PC-9 (cell line): ENCODE results near the gene ROMO1. TPM values are rescaled to one million over a fixed set of nuclear protein-coding genes. Genes with fewer than 3 reads are reported as not detected.
"Not testable (repeated sequence)": the region's sequence is repeated elsewhere in the genome, so short reads cannot be mapped to it uniquely, and the experiment has no call there.

Experiments
- BruUV-seq: library from RNA; stranded (reverse); fragments of 400-500 nt; replicated peaks from 2 replicates; lab custom pipeline; 2021; lab: Mats Ljungman, UMichigan
- CTCF ChIA-PET: fragments of 300-600 bp; sonication (Branson Sonifier 250); formaldehyde crosslinking; loops from one replicate; lab custom pipeline; 2022; ENCODE audit warnings: antibody characterized with exemption; lab: Charles Lee
- POLR2A ChIA-PET: fragments of 300-600 bp; sonication (Branson Sonifier 250); formaldehyde crosslinking; loops from one replicate; lab custom pipeline; 2022; ENCODE audit warnings: antibody characterized with exemption; ENCODE audit not compliant: unreplicated experiment; lab: Charles Lee
- DNase-seq, 2 experiments: peaks; one replicate each; pipeline versions ENCODE4 v3.0.0 to v3.0.0-alpha.2; 2015 to 2022; ENCODE audit warnings: mixed read lengths in 1 of 2
- H2AFZ ChIP-seq: fragments of 200-600 bp; sonication (generic); 2 replicates; pipeline ENCODE4 v1.8.1; 2017; ENCODE audit warnings: antibody characterized with exemption
- H3F3A ChIP-seq: fragments of 200-600 bp; sonication (generic); 2 replicates; pipeline ENCODE4 v1.8.1; 2017; ENCODE audit warnings: antibody characterized with exemption, mild to moderate bottlenecking, low read depth; ENCODE audit not compliant: insufficient read depth
- H3K27ac ChIP-seq: fragments of 200-600 bp; sonication (generic); 2 replicates; pipeline ENCODE4 v1.6.1; 2016; ENCODE audit warnings: mixed run types
- H3K27me3 ChIP-seq: fragments of 200-600 bp; sonication (generic); 2 replicates; pipeline ENCODE4 v1.6.1; 2016; ENCODE audit warnings: low read depth, mixed run types; ENCODE audit not compliant: insufficient read depth
- H3K36me3 ChIP-seq: fragments of 200-600 bp; sonication (generic); 2 replicates; pipeline ENCODE4 v1.6.1; 2016; ENCODE audit warnings: low read depth, mixed run types
- H3K4me1 ChIP-seq: fragments of 200-600 bp; sonication (generic); replicated peaks from 2 replicates; pipeline ENCODE4 v1.6.1; 2016; ENCODE audit warnings: mixed run types; ENCODE audit not compliant: insufficient read depth
- H3K4me2 ChIP-seq: fragments of 200-600 bp; sonication (generic); 2 replicates; pipeline ENCODE4 v1.6.1; 2017; ENCODE audit warnings: mixed run types
- H3K4me3 ChIP-seq: fragments of 200-600 bp; sonication (generic); 2 replicates; pipeline ENCODE4 v1.6.1; 2016; ENCODE audit warnings: mixed run types
- H3K79me2 ChIP-seq: fragments of 200-600 bp; sonication (generic); 2 replicates; pipeline ENCODE4 v1.6.1; 2017; ENCODE audit warnings: low read depth, mixed run types
- H3K9me2 ChIP-seq: fragments of 200-600 bp; sonication (generic); 2 replicates; pipeline ENCODE4 v1.8.1; 2017; ENCODE audit warnings: mild to moderate bottlenecking; ENCODE audit not compliant: insufficient read depth
- H3K9me3 ChIP-seq: fragments of 200-600 bp; sonication (generic); 2 replicates; pipeline ENCODE4 v1.8.1; 2016; ENCODE audit warnings: low read depth; ENCODE audit not compliant: insufficient read depth
- H4K20me1 ChIP-seq: fragments of 200-600 bp; sonication (generic); 2 replicates; pipeline ENCODE4 v1.8.1; 2017; ENCODE audit not compliant: insufficient read depth
- CTCF ChIP-seq: fragments of 200-600 bp; sonication (generic); conservative IDR thresholded peaks from 2 replicates; pipeline ENCODE4 v1.6.1; 2017; ENCODE audit warnings: mixed run types, antibody characterized with exemption, mild to moderate bottlenecking, moderate library complexity
- EZH2 ChIP-seq: fragments of 200-600 bp; sonication (generic); IDR thresholded peaks from 2 replicates; pipeline ENCODE4 v1.8.0; 2017; ENCODE audit warnings: antibody characterized with exemption, low read depth
- intact Hi-C: fragments of 100-400 bp; cut with micrococcal nuclease; formaldehyde crosslinking; loops from one replicate; pipeline ENCODE4 v1.10.0; 2022; ENCODE audit not compliant: unreplicated experiment
- total RNA-seq: library from RNA; stranded (reverse); gene quantifications from 2 replicates; pipeline ENCODE4 v1.2.3, GENCODE V29; 2021

The ROMO1 gene
- total RNA-seq, 1 experiment from 2014 or later, result 175 TPM

- no peak overlapping the region for H2AFZ ChIP-seq
- H3K27me3 ChIP-seq, result no peaks in the 10 kb centered on the region
- no peaks in the 10 kb centered on the region for H3K9me2 ChIP-seq
- intact Hi-C loops, result loop anchor here (5.0 kb wide), 1 partner anchor 192 kb away; no protein-coding TSS in a partner anchor
- H4K20me1 ChIP-seq, result peaks cover 92% of the 10 kb centered on the region
- DNase-seq, result no peak
- no peak overlapping the region for H3K4me2 ChIP-seq
- H3F3A ChIP-seq, result peaks cover 100% of the 10 kb centered on the region
- TF ChIP-seq CTCF, result no peak
- TF ChIP-seq EZH2, result no peak
- H3K9me3 ChIP-seq, result no peaks in the 10 kb centered on the region
- peaks cover 51% of the 10 kb centered on the region for H3K79me2 ChIP-seq
- no peak overlapping the region for H3K27ac ChIP-seq
- peaks cover 62% of the 10 kb centered on the region for H3K36me3 ChIP-seq
- peaks cover 13% of the 10 kb centered on the region; the same call in 1 of the 2 replicates for H3K4me1 ChIP-seq
- POLR2A ChIA-PET, result no interaction called here
- no TSS peak for BruUV-seq
- CTCF ChIA-PET, result interaction anchor here (0.6 kb wide), 1 partner anchor 1584 kb away, joined by 16 read pairs; no protein-coding TSS in a partner anchor
- no peak overlapping the region for H3K4me3 ChIP-seq
Observed at GRCh38 chr20:35704514-35705261, 5.5 kb downstream of the ROMO1 start.

GRCh38 chr20:35705894-35706293 is 6.7 kb downstream of the ROMO1 start:
- Histone ChIP-seq H4K20me1 (peaks cover 96% of the 10 kb centered on the region), H3K36me3 (peaks cover 74% of the 10 kb centered on the region), H3K79me2 (peaks cover 51% of the 10 kb centered on the region), H3F3A (peaks cover 100% of the 10 kb centered on the region)
- intact Hi-C loops, H3K27me3 ChIP-seq, H3K9me3 ChIP-seq, CTCF ChIA-PET, BruUV-seq, H3K4me1 ChIP-seq, H3K9me2 ChIP-seq, H3K4me2 ChIP-seq, H3K4me3 ChIP-seq, DNase-seq, H2AFZ ChIP-seq, H3K27ac ChIP-seq: not testable (repeated sequence)
- POLR2A ChIA-PET, result interaction anchor here (0.6 kb wide), 1 partner anchor 276 kb away, joined by 3 read pairs; no protein-coding TSS in a partner anchor

- H3K27ac ChIP-seq, H3K27me3 ChIP-seq, DNase-seq, H3K4me2 ChIP-seq, H3K4me3 ChIP-seq, H3K4me1 ChIP-seq, BruUV-seq, H3K9me3 ChIP-seq, H2AFZ ChIP-seq, intact Hi-C loops, H3K9me2 ChIP-seq: not testable (repeated sequence)
- POLR2A ChIA-PET, result interaction anchor here (0.6 kb wide), 1 partner anchor 275 kb away, joined by 3 read pairs; no protein-coding TSS in a partner anchor
- CTCF ChIA-PET, result interaction anchor here (0.6 kb wide), 1 partner anchor 378 kb away, joined by 3 read pairs; no protein-coding TSS in a partner anchor
- Histone ChIP-seq H3F3A (peaks cover 100% of the 10 kb centered on the region), H4K20me1 (peaks cover 98% of the 10 kb centered on the region), H3K79me2 (peaks cover 57% of the 10 kb centered on the region), H3K36me3 (peaks cover 79% of the 10 kb centered on the region)
Observed at GRCh38 chr20:35706591-35707529, 7.7 kb downstream of the ROMO1 start.
